Activated T-helper 1 cell treated with Interleukin-2 at 50 U/mL for 16 hours (primary cell): Measurements from ENCODE around the gene RETN.

Experiments
- DNase-seq: peaks from one replicate; pipeline ENCODE4 v3.0.0-alpha.2; 2020; ENCODE audit warnings: low read depth

The RETN gene

DNA sequence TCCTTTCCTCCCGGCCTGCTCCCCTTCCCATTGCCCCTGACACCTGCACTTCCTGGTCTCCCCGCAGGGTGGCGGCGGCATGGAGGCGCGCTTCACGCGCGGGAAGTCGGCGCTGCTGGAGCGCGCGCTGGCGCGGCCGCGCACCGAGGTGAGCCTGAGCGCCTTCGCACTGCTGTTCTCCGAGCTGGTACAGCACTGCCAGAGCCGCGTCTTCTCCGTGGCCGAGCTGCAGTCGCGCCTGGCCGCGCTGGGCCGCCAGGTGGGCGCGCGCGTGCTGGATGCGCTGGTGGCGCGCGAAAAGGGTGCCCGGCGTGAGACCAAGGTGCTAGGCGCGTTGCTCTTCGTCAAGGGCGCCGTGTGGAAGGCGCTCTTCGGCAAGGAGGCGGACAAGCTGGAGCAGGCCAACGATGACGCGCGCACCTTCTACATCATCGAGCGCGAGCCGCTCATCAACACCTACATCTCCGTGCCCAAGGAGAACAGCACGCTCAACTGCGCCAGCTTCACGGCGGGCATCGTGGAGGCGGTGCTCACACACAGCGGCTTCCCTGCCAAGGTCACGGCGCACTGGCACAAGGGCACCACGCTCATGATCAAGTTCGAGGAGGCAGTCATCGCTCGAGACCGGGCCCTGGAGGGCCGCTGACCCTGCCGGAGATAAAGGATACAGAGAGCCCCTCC, 13.5 kb downstream of the RETN start:
- DNase-seq = no peak

DNA sequence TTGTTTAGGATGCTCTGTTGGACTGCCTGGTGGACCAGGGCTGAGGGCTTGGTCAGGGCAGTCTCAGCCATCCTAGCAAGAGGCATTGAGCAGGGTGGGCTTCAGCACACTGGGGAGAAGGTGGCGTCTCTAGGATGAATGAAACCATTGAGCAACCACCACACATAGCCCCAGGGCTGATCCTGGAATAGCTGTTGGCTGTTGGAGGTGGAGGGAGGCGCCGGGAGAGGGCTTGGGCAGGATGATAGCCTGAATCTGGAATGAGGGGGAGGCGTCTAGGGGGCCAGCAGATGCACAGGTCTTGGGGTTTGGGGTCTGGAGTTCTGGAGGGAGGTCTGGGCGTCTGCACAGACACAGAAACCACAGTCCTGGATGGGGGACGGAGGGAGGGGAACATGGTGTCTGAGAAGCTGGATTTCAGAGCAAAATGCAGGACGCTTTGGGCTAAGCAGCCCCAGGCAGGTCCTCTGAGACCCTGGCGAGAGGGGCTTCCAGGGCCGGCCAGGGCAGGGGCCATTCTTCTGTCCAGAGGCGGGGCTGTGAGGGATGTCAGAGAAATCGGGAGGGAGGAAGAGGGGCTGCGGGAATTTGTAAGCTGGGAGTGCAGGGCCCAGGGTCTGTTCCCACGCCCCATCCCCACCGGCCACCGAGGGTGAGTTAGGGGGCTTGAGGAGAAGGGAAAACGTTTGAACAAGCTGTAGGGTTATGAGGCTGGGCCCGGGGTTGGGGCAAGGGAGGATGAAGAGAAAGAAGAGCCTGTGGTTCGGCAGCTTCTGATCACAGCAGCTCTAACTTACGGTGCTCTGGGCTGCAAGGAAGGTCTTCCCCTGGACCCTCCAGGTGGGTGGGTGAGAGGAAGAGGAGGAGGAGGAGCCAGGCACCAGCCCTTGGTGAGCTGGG, 16.9 kb downstream of the RETN start:
- DNase-seq = no peak

DNA sequence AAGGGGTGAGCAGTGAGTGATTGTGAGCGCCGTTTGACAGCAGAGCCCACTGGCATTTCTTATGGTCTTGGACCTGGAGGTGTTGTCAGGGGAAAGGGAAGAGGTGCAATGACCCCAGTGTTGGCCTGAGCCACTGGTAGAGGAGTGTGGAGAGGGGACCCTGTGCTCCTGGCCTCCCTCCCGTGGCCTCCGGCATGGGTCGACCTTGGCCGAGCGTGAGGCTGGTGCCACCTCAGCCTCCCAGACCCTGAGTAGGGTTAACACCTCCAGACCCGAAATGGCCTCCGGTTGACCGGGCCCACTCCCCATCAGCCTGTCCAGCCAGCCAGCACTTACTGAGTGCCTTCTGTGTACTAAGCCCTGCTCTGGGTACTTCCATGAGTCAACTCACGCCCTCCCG, 18.3 kb downstream of the RETN start:
- no peak for DNase-seq

DNA sequence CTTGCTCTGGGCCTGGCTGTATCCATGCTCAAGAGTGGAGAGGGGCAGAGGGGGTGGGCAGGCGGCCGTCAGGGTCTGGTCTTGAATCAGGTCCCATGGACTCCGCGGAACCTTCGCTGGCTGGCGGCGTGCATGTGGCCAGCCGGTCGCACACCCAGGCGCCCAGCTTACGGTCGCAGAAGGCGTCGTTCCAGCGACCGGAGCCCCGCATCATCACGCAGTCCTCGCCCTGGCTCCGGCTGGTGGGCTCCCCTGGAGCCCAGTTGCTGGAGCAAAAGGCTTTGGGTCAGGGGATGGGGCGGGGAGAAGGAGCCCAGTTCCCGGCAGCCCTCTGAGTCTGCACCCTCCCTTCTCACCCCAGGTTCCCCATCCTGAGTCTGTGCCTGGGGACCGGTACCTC, 20.3 kb downstream of the RETN start:
- DNase-seq = no peak

DNA sequence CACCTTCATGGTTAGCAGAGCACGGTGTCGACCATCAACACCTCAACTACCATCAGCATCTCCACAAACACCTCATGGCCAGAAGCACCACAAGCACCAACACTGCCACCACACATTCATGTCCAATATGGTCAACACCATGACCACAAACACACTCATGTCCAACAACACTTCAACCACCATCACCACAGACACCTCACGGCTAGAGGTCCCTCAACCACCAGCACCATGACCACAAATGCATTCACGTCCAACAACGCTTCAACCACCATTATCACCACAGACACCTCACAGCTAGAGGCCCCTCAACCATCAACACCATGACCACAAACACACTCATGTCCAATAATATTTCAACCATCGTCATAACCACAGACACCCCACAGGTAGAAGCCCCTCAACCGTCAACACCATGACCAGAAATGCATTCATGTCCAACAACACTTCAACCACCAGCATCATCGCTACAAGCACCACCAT, 22.0 kb downstream of the RETN start:
- no peak for DNase-seq

DNA sequence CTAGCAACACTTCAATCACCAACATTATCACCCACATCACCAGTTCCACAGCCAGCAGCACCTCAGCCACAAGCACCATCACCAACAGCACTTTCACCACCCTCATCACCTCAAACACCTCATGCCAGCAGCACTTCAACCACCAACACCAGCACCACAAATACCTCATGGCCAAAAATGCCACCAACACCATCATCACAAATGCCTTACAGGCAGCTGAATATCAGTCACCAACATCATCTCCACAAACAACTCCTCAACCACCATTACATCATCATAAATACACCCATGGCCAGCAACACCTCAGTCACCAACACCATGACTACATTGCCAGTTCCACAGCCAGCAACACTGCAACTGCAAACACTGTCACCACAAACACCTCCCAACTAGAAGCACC, 22.6 kb downstream of the RETN start:
- DNase-seq = no peak

DNA sequence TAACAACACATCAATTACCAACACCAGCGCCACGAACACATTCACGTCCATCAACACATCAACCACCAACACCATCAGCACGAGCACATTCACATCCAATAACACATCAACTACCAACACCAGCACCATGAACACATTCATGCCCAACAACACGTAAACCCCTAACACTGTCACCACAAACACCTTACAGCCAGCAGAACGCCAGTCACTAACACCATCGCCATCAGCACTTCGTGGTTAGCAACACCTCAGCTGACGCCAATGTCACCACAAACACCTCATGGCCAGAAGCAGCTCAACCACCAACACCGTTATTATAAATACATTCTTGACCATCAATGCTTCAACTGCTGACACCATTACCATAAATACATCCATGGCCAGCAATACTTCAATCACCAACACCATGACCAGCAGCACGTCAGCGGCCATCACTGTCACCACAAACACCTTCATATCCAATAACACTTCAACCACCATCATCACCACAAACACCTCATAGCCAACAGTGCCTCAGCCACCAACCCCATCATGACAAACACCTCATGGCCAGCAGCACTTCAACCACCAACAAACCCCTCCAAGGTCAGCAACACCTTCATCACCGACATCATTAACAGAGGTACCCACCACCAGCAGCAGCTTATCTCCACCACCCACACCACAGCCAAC, 23.7 kb downstream of the RETN start:
- no peak for DNase-seq

DNA sequence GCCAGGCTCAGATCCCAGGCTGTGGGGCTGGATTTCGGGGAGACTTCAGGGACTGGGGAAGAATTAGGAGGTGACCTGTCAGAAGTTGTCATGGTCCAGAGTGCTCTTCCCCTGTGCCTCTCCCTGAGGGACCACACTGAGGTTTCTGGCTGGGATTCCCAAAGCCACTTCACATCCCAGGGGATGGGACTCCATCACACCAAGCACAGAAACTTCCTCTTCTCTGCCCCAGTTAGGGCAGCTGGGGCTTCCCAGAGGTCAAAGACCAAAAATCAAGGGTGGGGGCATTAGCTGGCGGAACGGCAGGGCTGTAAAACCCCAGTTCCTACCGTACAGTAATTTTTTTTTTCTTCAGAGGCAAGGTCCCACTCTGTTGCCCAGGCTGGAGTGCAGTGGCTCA, 25.6 kb downstream of the RETN start:
- no peak for DNase-seq

DNA sequence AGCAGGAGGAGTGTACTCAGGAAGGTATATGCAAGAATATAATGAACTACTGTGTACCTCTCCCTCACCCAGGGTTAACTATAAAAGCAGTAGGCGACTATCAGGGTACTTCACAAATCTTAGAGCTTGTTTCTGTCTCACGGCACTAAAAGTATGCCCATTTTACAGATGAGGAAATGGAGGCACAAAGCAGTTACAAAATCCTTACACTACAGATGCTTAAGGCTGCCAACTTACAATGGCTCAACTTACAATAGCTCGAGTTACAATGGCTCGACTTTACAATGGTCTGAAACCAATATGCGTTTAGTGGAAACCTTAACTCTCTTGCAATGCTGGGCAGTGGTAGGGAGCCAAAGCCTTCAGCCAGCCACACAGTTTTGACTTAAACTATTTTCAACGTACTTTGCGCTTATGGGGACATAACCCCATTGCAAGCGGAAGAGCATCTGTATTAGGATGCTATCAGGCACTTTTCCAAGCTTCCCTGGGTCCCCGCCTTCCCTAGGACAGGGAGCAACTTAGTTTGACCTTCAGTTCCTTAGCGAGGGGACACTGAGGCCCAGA, 29.0 kb downstream of the RETN start:
- no peak for DNase-seq

DNA sequence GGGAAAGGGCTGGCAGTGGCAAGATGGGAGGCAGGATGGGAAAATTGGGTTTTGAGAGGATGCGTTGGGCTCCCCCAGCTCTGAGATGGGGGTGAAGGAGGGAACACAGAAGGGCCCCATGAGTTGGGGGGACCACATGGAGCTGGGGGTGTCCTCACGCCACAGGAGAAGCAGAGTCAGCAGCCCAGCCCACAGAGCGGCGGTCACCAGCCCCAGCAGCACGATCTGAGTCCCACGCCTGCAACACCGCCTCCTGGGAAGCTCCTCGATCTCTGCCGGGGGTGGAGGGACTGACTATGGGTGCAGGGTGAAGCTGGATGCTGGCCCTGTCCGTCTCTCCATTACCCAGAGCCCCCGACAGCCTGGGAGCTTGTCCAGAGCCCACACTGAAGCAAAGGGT, 29.7 kb downstream of the RETN start:
- no peak for DNase-seq

DNA sequence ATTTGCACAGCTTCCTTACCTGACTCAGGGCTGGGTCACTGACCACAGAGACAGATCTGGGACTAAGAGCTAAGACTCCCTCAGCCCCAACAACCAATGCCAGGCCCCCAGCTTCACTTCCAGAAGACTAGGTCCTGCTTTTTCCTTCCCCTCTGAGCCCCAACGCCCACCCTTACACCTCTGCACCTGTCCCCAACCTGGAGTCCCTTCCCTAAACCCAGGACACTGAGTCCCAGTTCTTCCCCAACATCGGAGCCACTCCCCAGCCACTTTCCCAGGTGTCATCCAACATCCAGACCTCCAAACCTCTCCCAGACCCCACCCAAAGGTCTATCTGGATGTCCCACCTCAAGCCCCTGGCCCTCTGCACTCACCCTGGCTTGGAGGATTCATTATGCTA, 30.2 kb downstream of the RETN start:
- no peak for DNase-seq

DNA sequence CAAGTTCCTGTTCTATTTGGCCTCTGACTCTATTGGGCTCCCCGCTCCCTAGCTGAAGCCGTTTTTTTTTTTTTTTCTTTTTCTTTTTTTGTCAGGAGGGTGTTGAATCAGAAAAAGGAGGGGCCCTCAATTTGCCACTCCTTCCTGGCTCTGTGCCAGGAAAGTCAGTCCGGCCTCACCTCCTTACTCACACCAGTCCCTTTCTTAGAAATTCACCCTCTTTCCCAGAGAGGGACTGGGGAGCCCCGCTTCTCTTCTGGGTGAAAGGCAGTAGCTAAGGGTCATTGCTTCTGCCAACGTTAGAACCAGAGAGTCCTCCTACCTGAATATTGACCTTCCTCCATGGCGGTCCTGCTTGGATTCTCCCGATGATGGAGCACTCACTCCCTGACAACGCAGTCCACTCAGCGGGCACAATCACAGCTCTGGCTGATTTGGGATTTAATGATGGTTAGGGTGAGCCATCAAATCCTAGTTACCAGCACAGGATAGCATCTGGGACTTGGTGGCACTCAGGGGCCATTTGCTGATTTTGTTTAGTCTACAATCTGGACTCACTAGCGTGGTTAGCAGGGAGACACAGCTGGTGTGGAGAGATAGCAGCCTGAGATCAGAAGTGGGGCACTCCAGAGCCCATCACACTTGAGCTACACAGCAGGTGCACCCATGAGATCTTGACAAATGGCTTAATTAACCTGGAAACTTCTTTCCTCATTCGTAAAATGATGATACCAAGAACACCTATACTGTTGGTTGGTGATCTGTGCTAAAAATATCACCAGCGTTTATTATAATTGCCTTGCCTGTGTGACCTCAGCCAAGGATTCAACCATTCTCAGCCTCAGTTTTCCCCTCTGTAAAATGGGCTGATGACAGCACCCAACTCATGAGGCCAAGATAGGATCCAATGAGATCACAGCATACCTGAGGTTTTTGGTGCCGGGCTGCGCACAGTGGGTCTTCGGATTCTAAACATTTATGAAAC, 30.9 kb downstream of the RETN start:
- no peak for DNase-seq

DNA sequence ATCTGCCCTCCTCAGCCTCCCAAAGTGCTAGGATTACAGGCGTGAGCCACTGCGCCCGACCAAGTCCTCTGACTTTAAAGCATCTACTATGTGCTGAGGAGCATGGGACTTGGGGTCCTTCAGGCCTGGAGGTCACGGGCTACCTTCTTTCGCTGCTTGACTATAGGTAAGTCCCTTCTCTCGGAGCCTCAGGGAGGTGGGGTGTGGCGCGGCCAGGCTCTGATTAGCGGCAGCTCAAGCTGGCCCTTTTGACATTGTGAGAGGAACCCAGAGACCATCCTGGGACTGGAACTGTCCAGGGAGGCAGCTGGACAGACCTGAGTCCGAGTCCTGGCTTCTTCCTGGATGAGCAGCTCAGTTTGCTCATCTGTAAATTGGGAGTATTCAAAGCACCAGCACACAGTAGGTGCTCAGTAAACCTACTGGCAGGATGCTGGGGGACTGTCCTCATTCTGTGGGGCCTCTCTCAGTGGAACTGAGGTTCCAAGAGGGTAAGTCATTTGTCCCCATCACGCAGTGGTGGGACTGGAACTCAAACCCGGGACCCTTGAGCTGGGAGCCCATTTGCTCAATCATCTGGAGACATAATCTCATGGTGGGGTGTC, 32.3 kb downstream of the RETN start:
- DNase-seq = no peak

DNA sequence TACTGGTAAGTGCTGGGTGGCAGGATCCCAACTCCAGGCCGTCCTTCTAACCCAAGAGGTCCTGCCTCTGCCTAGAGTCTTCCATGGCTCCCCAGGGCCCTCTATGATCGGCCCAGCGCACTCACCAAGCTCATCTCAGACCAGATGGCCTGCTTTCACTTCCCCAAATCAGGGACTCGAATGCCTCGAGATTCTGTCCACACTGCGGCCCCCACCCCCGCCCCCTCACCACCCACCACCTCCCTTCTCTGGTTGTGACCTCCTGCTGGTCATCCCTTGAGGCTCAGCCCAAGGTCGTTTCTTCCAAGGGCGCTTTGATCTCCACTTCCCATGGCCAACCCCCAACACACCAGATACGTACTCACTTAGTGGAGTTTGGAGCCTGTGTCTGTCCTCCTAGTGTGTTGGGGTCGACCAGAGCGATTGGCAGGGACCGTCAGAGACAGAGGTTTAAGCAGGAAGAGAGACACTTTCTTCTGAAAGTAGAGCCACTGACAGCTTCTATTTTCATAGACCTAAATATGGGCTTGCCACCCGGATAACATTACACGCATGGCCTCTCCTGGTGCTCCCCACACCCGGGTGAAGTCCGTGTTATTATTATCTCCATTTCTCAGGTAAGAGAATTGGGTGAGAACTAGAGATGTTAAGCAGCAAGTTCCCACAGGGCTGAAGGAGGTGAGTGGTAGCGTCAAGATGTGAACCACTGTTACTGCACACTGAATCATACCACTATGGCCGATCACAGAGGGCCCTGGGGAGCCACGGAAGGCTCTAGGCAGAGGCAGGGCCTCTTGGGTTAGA, 33.0 kb downstream of the RETN start, which contains the start of gene FCER2:
Gene FCER2, minus strand, starts transcription at position 478 of the 804 bp plus-strand sequence. CDS start 2,371 bp downstream, outside the sequence.
- DNase-seq = no peak

DNA sequence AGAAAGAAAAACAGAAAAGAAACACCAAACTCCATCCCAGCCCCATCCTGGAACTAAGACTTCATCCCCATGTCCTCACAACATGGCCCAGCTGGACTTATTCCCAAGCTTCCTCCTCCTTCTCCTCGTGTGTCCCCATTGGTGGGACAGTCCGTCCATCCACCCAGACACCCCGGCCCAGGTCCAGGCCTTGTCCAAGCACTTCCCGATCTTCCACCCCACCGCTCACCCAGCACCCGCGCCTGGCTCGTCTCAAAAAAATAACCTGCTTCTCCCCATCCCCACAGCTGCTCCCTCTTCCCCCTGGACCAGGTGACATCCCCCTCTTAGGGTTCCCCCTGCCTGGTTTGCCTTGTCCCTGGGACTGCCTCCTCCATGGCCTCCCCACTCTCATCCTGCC, 34.5 kb downstream of the RETN start:
- no peak for DNase-seq

DNA sequence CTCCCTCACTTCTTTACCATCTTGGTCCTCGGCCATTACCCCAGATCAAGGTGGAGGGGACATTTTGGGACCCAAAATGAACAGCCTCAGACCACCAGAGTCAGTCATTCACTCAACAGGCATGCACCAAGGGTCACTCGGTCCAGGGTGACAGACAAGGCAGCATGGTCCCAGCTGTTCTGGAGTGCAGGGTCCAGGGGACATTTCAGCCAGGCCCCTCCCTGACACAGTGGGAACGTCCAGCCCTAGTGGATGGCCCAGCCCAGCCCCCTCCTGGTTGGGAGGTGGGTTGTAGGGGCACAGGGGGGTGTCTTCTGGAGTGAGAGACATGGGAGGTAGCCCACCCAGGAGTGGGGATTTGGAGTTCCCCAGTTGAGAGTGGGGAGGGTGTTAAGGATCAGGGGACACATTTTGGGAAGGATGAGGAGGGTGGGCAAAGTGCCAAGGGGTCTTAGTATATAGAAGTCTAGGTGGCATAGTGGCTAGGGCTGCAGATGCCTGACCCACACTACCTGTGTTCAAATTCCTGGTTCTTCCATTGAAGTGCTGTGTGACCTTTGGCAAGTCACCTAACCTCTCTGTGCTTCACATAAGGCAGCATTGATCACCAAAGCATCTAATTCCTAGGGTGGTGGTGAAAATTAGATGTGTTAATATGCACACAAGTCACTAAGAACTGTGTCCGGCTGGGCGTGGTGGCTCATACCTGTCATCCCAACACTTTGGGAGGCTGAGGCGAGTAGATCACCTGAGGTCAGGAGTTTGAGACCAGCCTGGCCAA, 35.6 kb downstream of the RETN start:
- DNase-seq = no peak

DNA sequence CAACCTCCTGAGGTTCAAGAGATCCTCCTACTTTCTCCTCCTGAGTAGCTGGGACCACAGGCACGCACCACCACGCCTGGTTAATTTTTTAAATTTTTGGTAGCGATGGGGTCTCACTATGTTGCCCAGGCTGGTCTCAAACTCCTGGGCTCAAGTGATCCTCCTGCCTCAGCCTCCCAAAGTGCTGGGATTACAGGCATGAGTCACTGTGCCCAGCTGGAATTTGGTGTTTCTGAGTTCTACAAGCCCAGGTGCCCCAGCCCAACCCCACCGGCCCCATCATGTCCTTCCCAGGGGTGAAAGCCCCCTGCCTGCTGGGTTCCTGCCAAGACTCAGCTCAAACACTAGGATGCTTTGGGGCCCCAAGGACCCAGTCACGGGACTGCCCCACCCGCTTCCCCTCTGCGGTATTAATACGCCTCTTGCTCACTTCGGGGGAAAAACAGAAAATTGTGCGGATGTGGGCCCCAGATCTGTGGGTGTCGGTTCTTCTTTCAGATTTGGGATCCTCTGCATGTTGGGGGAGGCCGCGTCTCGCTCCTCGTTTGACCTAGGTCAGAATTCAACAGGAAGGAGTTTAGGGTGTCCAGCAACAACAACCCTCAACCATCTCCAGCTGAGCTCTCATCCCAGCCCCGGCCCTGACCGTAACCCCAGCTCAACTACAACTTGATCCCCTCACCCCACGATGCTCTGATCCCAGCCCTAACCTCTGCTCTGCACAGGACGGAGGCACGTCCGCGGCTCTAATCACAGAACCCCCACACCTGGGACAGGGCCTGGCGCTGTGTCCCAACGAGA, 36.7 kb downstream of the RETN start:
- DNase-seq = peak; percentile 59
